ENCODE results near the gene TRAF1.

The TRAF1 gene

DNA sequence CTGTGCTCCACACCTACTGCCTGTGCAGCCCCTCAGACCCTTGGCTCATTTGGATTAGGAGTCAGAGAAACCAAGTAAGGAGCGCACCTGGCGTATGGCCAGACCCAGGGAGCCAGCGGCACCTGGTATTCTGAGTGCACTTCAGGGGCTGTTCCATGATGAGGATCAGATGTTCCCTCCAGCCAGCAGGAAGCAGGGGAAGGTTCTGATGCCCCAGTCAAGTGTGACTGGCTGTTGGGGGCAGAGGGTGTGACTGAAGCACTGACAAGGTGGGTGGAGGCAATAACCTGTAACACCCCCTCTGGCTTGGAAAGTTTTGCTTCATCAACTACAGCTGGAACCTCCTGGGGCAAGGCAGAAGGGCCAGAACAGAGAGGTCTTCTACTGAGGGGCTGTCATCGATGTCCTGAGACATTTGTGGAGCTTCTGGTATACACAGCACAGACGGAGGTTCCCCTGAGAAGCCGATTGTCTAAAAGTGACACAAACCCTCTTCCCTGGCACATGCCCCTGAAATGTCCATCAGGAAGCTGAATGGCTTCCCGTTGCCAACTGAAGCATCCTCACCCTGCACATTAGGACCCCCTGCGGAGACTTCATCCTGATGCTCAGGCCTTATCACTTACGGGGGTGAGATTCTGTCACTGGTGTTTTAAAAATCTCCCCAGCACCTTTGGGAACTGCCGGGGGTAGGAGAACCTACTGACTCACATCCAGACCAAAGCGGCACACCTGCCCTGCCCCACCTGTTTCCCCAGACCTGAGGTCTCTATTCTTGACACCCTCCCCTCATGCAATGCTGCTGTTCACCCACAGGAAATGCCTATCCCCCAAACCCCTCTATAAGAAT is 21.1 kb downstream of the TRAF1 start:
- DNase-seq (ENCODE audit: low read depth) = no peak

DNA sequence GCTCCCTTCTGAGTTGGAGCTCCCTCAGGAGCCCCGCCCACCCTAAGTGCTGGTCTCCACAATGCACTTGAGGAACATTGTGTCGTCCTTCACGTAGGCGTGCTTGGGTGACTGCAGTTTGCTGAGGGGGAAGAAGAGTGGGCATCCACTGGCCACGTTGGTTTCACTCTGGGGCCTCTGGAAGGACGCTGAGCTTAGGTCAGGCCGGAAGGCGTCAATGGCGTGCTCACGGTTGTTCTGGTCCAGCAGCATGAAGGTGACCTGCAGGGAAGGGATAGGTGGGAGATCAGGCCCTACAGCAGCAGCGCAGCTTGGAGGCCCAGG is 21.7 kb downstream of the TRAF1 start:
- DNase-seq (ENCODE audit: low read depth) = no peak

DNA sequence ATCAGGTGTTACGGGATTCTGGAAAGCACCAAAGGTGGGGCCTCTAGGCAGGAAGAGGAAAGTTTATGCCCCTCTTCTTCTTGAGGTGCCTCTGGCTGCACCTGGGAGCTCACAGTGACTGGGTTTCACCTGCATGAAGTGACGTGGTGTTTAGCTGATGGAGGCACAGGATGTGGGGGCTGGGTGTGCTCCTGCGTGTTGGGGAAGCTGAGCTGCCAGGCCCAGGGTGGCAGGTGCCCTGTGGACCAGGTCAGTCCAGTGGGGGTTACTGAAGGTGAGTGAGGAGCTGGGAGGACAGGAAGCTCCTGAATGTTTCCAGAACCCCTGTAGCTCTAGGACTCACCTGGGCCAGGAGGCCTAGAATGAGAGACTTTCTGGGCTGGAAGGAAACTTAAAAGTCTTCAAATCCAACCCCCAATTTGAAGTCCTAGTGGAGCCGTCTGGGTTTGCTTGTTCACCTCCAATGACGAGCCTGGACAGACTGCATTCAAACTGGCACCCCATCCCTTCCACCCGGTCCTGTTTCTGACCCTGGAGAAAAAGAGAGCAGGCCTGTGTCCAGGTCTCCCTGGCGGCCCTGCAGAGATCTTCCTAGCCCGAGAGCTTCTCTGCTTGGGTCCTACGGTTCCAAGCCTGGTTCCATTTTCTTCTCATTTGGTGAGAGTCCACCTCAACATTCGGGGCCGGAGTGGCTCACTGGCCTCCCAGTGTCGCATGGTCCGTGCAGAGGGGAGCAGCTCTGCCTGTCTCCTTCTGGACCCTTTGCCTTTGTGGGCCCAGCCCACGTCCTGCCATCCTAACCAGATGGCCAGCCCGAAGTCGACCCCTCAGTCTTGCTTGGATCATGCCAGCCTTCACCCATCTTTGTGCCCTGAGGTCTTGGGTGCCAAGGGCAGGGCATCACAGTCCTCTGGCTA is 22.3 kb downstream of the TRAF1 start:
- no peak for DNase-seq (ENCODE audit: low read depth)

DNA sequence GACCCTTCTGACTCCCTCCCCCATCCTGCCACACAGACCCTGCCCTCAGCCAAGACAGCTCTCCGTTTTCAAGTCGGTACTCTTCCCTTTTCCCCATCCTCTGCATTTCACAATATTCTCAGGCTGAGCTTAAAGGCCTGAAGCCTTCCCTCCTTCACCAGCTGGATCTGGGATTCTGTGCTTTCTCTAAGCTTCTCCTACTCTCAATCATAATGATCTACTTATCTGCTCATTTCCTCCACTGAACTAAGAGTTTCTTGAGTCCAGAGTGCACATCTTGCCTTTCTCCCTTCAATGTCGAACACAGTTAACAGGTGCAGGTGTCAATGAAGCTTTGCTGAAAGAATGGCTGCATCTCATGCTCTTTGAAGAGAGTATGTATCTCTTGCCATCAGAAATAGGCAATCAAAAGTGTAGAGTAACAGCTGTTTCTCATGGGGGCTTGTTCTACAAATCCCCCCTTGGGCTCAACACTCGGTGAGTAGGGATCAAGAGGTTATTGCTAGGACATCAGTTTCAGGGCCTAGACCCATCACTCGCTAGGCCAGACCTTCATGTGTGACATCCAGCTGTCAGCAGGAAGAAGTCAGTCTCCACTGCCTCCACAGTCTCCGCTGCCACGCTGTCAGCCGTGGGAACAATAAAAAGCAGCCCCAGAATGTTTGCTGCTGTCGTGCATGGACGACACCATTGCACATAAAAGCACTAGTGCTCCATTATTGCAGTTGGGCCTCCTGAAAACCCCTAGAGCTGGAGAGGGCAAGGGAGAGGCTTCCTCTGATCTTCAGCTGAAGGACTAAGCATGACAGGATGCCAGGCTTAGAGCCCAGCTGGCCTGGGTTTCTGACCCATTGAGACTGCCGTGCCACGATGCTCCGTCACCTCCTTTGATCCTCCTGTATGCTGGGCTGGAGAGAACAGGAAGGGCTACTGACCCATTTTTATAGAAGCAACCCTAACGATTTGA is 23.7 kb downstream of the TRAF1 start:
- no peak for DNase-seq (ENCODE audit: low read depth)

DNA sequence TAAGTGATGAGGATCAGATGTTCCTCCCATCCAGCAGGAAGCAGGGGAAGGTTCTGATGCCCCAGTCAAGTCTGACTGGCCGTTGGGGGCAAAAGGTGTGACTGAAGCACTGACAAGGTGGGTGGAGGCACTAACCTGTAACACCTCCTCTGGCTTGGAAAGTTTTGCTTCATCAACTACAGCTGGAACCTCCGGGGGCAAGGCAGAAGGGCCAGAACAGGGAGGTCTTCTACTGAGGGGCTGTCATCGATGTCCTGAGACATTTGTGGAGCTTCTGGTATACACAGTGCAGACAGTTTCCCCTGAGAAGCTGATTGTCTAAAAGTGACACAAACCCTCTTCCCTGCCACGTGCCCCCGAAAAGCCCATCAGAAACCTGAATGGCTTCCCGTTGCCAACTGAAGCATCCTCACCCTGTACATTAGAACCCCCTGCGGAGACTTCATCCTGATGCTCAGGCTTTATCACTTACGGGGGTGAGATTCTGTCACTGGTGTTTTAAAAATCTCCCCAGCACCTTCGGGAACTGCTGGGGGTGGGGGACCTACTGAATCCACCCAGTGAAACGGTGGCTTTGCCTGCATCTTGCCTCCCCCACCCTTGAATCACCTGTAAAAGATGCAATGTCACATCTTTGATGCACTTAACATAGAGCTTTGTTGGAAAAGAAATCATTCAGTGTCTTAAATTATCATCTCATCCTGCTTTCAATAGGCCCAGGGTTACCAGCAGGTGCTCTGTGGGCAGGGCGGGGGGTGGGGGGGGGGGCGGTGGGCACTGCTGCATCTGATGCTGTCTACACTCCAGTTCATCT is 24.6 kb downstream of the TRAF1 start:
- no peak for DNase-seq (ENCODE audit: low read depth)

DNA sequence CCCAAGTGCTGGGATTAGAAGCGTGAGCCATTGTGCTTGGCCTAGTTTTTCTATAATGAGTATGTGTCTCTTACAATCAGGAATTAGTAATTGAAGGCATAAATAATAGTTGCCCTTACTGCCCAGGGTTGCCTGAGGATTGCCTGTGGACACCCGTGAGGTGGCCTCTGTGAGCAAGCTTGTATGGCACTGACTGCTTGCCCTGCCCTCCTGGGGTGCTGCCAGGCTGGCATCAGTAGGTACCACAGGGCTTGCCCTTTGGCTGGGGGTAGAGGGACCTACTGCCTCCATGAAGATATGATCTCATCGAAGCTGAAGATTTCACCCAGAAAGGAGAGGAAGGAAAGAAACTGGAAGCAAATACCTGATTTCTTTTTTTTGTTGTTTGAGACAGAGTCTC is 25.8 kb downstream of the TRAF1 start:
- DNase-seq (ENCODE audit: low read depth) = no peak

DNA sequence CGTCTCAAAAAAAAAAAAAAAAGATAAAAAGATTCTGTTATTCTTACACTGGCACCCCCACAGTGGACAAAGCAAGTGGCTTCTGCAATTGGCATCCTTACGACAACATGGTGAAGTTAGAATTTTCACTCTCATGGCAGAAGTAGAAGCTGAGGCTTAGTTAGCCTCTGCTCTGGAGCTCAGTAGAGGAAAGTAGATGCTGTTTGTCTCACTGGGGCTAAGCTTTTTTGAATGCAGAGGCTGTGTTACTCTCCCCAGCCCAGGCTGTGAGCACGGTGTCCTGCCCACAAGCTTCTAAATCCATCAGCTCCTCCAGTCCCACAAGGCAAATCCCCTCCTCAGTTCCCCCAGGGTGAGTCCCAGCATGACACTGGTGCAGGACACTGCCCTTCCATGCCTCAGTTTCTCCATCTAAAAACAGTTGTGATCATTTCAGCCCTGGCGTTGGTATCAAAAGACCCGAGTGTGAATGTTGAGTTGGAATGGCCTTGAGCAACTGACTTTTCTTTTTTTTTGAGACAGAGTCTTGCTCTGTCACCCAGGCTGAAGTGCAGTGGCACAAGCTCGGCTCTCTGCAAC is 27.0 kb downstream of the TRAF1 start:
- DNase-seq (ENCODE audit: low read depth) = no peak

DNA sequence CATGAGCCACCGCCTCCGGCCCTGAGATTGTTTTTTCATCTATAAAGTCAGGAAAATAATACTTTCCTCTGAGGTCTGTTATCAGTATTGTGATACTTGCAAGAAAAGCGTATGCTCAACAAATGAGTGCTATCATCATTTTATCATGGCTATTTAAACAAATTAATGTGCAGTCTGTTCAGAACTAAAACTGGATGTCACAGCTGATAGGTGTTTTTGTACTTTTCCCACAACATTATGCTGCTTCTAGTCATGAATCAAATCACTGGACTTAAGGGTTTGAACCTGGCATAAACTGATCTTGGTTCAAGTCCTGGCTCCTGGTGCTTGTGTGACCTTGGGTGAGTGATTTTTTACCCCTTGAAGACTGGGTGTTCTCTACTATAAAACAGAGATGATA is 28.2 kb downstream of the TRAF1 start:
- no peak for DNase-seq (ENCODE audit: low read depth)

DNA sequence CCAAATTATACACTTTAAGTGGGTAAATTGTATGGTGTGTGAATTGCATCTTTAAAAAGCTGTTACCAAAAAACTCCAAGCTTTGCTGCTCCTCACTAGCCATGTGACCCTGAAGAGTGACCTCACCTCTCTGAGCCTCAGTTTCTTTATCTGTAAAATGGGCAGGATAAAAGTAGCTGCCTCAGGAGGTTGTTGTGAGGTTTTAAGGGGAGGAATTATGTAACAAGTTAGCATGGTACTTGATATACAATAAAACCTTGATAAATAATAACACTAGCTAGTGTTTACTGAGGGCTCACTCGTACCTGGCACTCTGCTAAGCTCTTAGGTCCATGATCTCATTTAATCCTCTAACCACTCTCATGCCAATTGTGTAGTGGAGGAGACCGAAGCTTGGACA is 30.6 kb downstream of the TRAF1 start:
- no peak for DNase-seq (ENCODE audit: low read depth)

DNA sequence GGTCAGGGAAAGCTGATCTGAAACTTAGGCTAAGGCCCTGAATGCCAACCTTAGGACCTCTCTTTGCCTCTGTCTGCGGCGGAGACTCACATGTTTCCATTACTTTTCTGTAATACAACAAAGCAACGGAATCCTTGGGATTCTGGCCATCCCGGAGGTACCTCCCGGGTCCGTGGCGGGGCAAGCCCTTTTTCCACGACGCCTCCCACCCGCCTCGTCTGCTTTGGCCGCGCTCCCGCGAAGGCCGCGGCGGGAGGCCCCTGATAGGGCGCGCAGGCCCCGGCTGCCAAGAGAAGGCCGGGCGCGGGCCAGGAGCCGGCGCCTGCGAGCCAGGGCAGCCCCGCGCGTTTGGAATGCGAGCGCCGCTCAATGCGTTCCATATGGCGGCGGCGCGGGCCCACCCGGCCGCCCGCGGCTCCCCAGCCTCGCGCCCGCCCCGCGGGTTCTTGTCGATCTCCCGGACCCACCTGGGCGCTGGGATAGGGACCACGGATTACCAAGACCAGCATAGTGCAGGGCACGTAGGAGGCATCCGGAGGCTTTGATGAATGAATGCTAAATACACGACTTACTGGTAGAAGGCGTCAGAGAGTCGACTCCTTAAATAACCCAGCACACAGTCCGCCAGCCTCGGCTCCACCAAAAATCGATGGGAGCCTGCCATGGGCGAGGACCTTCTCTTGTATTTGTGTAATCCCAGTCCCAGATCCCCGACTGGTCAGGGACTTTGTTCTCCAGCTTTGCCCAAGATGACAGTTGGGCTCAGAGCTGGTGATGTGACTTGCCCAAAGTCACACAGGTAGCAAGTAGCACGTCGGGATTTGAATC is 32.1 kb downstream of the TRAF1 start:
- no peak for DNase-seq (ENCODE audit: low read depth)

DNA sequence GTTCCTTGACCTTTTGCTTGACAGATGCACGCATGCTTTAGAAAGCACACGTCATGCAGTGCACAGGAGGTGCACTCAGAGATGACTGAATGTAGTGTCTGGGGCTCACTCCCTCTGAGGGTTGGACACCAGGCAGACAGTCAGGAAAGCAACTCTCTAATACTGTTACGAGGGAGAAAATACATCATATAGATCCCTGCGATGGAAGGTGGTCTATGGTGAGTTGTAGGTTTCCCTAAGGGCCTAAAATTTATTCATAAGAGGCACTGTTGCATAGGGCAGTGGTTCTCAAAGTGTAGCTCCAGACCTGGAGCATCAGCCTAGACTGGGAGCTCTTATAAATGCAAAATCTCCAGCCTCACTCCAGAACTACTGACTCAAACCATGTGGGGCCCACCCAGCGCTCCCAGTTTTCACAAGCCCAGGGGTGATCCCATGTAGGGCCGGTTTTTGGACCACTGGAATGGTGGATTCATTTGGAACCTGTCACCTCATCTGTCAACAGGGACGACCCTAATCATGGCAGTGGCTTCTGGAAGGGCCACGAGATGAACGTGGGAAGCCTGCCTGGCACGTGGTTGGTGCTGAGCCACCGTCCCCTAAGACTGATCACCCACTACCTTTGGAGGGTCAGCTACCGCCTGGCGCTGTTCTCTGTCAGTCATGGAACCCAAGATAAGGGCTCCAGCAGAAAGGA is 32.8 kb downstream of the TRAF1 start:
- DNase-seq (ENCODE audit: low read depth) = no peak

DNA sequence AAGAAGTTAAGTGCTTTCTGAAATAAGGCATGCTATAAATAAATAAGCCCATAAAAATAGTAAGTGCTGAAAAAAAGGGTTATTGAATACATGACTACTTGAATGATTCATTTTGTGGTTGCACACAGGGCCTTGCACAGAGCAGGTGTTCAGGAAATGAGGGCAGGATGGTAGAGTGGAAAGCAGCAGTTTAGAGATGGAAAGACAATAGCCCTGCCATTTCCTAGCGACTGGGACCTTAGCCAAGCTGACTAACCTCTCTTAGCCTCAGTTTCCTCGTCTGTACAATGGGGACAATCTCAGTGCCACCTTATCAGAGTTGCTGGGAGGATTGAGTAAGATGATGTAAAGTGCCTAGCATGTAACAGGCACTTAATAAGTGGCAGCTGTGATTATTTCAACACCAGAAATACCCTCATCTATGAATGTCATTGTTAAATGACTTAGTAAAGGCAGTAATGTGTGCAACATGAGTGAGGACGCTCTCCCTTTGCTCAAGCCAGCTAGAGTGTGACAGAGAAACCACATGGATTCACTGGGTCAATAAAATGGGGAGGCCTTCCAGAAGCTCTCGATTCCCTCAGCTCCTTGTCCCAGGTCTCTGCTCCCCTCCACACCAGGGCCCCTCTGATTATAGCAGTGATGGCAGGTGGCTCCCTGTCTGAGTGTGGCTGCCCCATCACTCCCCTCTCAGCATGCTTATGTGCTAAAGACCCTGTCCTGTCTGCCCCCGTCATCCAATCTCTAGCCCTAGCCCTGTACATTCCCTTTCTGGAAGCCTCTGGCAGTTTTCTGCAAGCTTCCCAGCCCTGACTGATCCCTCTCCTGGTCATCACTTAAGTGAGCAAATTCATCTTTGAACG is 33.6 kb downstream of the TRAF1 start:
- peak; percentile 79 for DNase-seq (ENCODE audit: low read depth)

DNA sequence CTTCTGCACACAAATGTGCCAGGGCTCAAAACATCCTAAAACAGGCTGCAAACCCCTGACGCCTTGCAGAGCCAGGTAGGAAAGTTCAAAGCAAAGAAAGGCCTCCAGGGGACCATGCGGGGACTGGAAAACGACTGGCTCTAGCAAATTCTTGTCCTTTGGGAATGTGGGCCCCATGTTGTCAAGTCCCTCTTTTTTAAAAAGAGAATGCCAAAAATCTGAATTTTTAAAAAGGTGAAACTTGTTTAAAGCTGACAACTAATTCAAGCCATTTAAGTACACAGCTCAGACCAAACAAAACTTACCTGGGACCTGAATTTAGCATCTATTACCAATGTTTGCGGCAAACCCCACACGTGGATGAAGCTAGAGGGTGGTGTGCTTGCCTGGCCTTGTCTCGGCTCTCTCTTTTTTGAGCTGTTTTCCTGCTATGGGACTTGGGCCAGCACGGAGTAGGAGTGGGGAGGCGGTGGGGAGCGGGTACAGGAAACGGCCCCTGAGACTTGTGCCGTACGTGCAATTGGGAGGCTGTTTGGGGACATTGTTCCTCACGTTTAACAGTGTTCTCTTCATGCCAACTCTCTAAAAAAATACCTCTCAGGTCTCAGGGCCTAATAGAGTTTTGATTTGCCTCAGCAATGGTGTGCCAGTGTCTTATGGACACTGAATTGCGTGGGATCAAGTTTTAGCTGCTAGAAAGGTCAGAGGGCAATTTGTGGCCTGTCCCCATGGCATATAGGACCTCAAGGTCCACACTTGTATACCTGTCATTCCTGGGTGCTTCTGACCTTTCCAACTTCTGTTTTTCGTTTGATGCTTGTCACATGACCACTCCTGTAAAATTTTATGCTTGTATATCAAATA is 34.5 kb downstream of the TRAF1 start:
- DNase-seq (ENCODE audit: low read depth) = no peak

DNA sequence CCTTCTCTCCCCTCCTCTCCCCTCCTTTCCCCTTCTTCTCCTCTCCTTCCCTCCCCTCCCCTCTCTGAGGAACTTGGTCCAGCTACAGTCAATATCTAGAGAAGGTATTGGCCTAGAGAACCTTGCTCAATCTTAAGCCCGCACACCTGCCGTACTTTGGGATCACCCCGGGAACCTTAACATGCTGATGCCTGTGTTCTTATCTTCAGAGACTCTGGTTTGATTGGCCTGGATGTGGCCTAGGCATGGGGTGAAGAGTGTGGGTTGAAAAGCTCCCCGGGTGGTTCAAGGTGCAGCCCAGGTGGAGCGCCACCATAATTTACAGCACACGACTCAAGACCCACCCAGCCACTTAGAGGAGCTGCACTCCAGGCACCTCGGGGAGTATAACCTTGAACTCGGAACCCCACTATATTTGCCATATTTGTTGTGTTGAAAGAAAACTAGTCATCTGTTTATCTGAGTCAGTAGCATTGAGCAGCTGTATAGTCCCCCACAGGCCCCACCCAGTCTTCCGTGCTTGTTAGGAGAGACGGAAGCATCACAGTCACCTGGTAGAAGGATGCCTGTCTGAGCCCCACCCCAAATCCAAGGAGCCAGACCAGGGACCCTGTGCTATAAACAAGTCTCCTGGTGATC is 35.2 kb downstream of the TRAF1 start:
- DNase-seq (ENCODE audit: low read depth) = no peak

DNA sequence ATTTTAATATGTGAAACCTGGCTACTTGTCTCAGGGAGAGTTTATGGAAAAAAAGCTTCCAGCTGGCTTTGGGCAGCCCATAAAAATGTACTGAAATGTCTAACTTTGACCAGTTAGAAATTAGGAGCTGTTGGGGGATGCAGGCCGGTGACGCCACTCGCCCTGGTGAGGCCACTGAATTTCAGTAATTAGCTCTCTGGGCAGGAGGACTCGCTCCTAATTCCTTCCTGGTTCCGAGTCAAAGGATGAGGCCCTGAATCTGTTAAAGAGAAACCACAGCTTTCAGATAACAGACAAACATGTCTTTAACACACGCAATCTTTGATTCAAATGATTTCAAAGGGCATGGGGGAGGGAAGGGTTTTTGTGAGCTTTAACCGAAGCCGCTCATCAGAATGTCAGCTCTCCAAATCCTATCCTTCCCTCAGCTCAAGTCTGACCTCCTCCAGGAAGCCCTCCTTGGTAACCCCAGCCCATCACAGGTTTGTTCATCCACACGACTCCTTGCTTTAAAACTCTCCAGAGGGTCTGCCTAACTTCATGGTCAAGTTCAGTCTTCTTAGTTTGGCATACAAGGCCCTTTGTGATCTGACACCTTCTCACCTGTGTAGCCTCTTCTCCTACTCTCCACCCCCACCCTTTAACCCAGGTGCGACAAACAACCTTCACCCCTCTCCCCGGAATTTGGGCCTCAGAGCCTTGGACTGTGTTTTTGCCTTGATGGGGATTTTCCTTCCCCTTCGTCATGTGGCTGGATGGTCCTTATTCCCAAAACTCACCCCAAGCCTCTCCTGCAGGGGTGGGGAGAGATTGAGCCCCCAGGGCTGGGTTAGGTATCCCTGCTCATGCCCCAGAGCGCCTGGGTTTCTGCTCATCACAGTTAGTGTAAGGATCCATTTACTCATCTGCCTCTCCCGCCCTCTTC is 36.0 kb downstream of the TRAF1 start:
- no peak for DNase-seq (ENCODE audit: low read depth)
